HG03457 (cell line): ENCODE data around the gene TMC8.
"Not testable (repeated sequence)": the region's sequence is repeated elsewhere in the genome, so short reads cannot be mapped to it uniquely, and the experiment has no call there.

Experiments used
- ATAC-seq: cut with Tn5 transposase; IDR thresholded peaks from one replicate; pipeline ENCODE4 v1.9.1; 2021; ENCODE audit warnings: moderate number of reproducible peaks; ENCODE audit not compliant: unreplicated experiment

The TMC8 gene, protein sequence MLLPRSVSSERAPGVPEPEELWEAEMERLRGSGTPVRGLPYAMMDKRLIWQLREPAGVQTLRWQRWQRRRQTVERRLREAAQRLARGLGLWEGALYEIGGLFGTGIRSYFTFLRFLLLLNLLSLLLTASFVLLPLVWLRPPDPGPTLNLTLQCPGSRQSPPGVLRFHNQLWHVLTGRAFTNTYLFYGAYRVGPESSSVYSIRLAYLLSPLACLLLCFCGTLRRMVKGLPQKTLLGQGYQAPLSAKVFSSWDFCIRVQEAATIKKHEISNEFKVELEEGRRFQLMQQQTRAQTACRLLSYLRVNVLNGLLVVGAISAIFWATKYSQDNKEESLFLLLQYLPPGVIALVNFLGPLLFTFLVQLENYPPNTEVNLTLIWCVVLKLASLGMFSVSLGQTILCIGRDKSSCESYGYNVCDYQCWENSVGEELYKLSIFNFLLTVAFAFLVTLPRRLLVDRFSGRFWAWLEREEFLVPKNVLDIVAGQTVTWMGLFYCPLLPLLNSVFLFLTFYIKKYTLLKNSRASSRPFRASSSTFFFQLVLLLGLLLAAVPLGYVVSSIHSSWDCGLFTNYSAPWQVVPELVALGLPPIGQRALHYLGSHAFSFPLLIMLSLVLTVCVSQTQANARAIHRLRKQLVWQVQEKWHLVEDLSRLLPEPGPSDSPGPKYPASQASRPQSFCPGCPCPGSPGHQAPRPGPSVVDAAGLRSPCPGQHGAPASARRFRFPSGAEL

DNA sequence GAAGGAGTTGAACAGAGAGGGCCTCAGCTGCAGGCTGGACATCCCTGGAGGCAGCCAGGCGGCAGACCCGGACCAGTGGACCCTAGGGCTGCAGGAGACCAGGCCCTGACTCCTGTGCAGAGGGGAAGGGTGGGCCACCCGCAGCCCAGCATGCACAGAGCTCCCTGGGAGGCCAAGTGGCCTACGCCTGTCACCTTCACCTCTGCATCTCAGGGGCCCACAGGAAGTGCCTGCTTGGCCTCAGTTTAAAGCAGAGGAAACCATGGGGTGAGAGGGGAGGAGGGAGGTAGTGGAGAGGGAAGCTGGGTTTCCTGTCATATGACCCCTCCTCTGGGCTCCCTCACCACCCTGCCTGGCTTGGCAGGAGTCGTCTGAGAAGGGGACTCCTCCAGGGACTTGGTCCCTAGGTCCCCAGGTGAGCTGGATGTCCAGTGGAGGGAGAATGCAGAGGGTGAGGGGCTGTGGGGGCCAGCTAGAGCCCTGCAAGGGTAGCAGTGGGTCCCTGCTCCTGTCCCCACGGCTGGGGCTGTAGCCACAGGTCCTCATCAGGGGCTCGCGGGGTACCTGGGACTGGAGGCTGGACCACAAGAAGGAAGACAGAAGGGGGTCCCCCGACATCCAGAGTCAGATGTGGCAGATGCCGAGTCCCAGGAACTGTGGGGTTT lies at the start of gene TMC8:
Gene TMC8 (plus strand): TSS at position 335 of the 665 bp plus-strand sequence. CDS start 818 bp downstream, outside the sequence.
- no peak for ATAC-seq

DNA sequence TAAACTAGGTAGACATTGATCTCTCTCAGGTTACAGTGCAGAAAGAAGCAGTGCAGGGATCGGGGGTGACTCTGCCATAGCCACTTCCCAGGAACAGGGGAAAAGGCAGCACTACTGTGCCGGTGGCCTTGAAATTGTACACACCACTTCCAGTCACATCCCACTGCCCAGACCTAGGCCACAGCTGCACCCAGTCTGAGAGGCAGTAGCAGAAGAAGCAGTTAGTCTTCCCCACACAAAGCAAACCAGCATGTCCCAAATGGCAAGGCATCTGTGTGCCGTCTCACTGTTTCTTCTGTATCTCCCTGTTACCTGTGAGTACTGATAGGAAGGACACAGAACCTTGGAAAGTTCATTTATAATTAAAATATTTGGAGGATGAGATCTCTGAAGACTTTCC lies 49.0 kb upstream of the TMC8 start:
- ATAC-seq: no peak

DNA sequence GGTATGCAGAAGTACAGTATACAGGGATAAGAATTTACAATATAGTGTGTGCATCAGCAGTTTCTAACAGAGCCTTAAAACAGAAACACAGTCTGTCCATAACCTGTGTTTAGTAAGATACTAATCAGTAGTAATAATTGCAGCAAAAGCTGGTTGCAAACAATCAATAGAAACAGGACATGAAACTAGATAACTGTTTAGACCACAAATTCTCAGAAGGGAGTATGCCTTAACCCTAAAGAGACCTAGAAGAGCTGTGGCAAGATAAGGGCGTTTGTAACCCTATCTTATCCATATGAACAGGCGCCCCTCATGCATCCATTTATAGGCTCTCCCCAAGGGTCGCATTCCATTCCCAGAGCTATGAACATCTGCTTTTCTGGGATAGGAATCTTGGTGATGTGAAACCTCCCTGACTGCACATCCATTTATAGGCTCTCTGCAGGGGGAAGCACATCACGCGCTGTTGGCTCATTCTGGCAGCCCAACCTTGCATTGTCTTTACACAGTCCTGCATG lies 48.2 kb upstream of the TMC8 start:
- ATAC-seq: not testable (repeated sequence)

DNA sequence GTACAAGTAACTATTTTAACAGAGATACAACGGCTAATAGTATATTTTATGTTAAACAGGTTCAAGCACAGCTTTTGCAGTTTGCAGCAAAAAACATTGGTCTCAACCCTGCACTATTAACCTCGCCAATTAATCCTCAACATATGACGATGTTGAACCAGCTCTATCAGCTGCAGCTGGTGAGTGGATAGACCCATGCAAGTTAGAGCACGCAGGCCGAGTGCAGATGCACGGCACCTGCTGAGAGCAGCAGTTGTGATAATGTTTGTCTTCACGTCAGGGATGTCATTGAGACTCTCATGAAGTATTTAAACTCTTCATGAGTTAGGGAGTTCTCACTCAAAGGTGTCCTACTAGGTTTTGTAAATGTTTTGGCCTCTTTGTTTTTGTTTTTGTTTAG lies 47.6 kb upstream of the TMC8 start:
- ATAC-seq: no peak

DNA sequence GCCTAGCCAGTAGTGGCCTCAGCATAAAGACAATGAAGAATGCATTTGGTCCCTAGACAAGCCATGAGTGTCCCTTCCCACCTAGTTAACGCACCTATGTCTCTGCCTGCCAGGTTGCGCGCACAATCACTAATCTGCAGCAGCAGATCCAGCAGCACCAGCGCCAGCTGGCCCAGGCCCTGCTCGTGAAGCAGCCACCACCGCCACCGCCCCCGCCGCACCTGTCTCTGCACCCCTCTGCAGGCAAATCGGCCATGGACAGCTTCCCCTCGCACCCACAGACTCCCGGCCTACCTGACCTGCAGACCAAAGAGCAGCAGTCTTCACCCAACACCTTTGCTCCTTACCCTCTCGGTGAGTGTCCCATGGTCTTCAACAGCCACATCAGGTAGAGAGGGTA lies 43.8 kb upstream of the TMC8 start:
- ATAC-seq: no peak

DNA sequence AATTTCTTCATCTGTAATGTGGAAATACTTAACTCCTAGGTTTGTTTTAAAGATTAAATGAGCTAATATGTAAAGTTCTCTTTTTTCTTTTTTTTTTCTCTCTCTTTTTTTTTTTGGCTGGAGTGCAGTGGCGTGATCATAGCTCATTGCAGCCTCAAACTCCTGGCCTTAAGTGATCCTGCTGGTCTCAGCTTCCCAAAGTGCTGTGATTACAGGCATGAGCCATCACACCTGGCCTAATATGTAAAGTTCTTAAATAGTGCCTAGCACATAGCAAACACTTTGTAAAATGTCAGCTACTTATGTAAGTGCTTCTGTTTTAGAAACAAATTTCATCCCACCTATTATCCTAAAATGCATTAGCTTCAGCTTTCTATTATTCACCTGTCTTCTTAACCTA lies 42.0 kb upstream of the TMC8 start:
- no peak for ATAC-seq

DNA sequence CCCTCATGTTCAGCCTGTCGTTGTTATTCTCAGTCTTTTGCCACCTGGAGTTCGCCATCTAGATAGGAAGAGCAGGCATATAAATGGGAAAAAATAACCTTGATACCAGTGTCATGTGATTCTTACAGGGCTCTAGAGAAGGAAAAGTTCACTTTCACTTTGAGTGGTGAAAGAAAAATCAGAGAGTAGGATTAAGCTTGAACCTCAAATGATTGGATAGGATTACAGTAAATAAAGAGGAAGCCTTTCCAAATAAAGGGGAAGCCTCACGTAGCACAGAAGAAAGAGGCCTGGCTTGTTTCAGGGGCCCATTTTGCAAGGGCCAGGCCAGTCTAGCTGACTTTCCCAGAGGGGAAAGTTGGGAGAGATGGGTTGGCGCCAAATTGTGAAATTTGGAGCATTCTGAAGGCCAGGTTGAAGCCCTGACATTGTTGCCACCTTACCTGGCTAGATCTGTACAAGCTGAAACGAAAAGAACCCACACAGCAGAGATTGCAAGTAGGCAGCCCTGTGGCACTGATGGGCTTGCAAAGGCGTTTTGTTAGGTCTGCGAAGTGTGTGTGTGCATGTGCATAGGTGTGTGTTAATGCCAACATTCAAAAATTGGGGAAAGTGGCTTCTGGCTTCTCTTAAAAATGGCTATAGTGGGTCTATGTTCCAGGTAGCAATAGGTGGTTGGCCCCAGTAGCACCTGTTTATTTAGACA lies 40.8 kb upstream of the TMC8 start:
- ATAC-seq: no peak

DNA sequence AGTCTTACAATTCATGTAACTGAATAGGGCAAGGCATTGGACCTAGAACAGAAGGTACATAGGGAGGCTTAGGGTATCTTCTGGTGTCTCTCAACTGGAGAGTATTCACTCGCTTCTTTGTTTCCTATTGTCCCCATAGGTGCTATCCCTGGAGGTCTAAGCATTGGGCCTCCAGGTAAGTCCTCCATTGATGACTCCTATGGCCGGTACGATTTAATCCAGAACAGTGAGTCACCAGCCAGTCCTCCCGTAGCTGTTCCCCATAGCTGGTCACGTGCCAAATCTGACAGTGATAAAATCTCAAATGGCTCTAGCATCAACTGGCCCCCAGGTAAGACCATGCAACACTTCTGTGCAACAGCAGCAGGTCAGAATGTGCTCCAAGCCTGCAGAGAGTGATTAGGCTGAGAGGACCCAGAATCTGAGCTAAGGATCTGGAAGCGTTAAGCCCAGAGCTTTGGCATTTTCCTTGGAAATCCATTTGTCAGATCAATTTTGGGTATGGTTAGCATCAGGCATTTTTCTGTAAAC lies 37.7 kb upstream of the TMC8 start:
- no peak for ATAC-seq

DNA sequence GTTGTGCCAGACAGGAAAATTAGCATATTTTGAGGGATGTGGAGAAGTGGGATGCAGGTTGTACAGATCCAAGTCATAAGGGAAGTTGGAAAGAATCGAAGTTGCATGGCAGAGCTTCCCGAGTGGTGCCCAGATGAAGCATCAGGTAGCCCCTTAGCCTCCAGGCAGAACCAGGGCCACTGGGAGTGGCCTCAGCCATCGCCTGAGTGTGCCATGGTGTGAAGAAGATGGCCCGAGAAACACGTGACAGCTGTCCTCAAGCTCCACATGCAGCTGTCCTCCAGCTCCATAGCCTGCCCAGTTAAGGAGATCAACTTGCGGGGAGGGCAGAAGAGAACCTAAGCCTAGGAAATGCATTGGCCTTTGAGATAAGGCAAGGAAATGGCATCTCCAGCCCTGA lies 35.5 kb upstream of the TMC8 start:
- ATAC-seq: no peak

DNA sequence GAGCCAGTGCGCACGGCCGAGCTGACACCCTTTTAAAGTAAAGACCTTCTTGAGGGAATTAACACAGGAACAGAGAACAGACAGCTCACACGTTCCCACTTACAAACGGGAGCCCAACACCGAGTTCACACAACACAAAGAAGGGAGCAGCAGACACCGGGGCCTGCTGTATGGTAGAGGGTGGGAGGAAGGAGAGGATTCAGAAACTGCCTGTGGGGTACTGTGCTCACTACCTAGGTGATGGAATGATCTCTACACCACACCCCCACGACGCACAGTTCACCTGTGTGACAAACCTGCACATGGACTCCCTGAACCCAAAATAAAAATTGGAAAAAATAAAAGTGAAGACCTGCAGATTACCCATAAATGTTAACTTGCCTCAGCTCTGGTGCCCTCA lies 34.5 kb upstream of the TMC8 start:
- ATAC-seq: no peak

DNA sequence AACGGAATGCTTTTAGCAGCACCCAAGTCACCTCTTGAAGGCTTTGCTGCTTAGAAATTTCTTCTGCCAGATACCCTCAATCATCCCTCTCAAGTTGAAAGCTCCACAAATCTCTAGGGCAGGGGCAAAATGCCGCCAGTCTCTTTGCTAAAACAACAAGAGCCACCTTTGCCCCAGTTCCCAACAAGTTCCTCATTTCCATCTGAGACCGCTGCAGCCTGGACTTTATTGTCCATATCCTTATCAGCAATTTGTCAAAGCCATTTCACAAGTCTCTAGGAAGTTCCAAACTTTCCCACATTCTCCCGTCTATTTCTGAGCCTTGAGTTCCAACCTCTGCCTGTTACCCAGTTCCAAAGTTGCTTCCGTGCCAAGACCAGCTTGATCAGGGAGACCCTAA lies 29.5 kb upstream of the TMC8 start:
- ATAC-seq: no peak

DNA sequence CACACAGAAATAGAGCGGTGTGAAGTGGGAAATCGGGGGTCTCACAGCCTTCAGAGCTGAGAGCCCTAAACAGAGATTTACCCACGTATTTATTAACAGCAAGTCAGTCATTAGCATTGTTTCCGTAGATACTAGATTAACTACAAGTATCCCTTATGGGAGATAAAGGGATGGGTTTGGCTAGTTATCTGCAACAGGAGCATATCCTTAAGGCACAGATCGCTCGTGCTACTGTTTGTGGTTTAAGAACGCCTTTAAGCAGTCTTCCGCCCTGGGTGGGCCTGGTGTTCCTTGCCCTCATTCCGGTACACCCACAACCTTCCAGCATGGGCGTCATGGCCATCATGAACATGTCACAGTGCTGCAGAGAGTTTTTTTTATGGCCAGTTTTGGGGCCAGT lies 29.0 kb upstream of the TMC8 start:
- no peak for ATAC-seq

DNA sequence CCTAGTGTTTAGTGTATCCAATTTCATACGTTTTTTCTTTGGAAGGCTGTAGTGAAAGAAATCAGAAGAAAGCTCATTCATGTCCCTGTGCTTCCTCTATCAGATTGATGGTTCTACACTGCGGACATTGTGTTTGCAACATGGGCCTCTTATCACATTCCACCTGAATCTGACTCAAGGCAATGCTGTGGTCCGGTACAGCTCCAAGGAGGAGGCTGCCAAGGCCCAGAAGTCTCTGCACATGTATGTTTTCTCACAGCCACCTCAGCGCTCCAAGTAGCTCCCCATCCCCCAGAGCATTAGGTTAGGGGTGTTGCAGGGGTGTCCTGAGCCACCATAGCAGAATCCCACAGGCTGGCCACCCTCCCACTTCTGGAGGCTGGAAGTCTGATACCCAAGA lies 27.3 kb upstream of the TMC8 start:
- no peak for ATAC-seq

DNA sequence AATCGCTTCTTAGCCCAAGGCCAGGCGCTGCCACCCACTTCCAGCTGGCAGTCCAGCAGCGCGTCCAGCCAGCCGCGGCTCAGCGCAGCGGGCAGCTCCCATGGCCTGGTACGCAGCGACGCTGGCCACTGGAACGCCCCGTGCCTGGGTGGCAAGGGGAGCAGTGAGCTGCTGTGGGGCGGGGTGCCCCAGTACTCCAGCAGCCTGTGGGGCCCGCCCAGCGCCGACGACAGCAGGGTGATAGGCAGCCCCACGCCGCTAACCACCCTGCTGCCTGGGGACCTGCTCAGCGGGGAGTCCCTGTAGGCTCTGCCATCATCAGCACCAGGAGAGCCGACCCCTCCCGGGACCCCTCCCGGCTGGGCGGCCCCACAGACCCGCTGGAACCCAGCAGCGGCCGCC lies 26.0 kb upstream of the TMC8 start:
- no peak for ATAC-seq

DNA sequence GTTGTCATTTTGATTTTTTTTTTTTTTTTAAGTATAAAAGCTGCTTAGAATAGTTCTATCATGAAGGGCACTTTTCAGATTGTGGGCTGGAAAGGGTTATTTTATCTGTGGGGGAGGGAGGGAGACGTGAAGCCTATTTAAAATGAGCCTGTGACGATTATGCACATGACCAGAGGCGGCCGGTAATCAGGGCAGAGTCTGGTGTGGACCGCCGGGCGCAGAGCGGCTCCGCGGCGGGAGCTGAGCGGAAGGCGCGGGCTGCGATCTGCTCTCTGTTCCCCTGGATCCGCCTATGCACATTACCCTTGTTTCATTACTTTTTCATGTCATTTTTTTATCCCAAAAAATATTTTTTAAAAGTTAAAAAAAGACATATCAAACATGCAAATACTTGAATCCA lies 25.5 kb upstream of the TMC8 start:
- ATAC-seq: no peak

DNA sequence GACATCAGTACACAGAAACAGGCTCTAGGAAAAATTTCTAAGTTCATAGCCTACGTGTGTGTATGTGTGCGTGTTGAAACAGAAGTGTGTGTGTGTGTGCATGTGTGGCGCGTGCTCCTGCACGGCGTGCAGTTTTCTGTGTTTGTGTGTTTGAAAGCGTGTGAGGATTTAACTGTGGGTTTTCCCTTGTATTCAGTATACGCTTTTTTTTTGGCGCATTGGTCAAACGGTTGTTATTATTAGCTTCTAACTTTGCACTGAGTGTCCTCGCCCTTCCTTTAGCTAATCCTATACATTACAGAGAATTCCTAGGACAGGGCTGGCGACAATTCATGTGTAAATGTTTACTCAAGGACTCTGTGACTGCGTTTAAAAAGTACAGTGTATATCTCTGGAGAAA lies 25.0 kb upstream of the TMC8 start:
- no peak for ATAC-seq

DNA sequence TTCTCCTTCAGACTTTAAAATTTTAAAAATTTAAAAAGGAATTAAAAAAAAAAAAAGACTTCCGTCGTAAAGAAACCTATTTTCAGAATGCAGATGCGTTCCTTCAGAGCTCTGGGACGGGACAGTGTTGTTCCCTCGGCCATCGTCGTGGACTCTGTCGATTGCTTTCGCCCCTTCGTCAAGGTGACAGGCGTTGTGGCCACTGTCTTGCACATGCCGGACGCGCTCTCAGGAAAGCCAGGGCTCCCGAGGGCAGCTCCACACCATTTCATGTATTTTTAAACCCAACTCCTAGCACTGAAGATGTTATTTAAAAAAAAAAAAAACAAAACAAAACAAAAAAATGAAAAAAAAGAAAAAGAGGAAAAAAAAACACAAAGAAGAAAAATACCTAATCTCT lies 24.4 kb upstream of the TMC8 start:
- no peak for ATAC-seq

DNA sequence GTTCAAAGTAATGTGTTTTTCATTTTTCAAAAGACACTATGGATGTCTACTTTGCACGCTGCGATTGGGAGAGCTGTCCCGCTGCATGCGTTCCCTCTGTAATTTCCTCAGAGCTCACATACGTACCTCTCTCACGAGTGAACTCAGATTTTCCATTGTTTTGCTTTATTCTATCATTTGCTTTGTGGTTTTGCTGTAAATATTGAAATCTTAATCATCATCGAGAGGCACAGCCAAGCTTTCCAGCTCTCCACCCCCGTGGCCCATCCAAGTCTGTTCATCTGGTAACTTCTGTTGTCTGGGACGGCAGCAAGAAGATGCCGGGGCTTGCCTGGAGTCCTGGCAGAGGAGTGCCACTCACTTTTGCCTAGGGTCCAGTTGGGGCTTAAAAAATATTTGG lies 23.1 kb upstream of the TMC8 start:
- no peak for ATAC-seq

DNA sequence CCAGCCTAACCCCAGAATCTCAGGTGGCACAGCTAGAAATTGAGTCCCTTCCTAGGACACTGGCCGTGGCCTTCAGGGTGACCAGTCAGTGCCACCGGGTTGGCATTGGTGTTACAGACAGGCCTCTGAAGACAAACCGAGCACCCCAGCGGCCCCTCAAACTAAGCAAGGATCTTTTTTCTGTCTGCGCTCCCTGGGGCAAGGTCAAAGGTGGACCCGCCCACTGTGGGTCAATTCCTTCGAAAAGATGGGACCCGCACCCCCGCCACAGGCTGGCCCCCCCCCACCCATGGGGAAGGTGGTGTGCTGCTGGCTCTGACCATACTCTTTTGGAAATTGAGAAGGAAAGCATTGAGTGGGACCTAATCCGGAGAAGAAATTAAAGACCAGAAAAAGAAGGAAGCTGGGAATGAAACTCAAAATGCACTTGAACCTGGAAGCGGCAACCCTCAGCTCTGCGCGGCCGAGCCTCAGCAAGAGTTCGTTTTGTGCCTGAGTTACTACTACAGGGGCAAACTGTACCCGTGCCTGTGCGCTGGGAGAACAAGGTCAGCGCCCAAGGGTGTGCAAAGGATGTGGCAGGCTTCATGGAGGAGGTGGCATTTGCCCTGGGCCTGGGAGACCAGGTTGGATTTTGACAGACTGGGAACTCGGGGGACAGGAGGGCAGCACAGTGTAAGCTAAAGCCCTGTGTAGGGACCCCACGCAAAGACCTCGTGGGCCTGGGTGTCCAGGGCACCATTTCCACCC lies 22.4 kb upstream of the TMC8 start:
- no peak for ATAC-seq
